22Rv1 (cell line): ENCODE measurements around the gene LSAMP.

Source experiments
- ZFX ChIP-seq: fragments of 450-650 bp; IDR thresholded peaks from 2 replicates; pipeline ENCODE4 v1.6.1; 2017; ENCODE audit warnings: antibody characterized with exemption, borderline replicate concordance
- TF ChIP-seq, protein P1 (sequence below): fragments of 450-650 bp; IDR thresholded peaks from 2 replicates; pipeline ENCODE4 v1.5.1; 2017; ENCODE audit warnings: mild to moderate bottlenecking

DNA sequence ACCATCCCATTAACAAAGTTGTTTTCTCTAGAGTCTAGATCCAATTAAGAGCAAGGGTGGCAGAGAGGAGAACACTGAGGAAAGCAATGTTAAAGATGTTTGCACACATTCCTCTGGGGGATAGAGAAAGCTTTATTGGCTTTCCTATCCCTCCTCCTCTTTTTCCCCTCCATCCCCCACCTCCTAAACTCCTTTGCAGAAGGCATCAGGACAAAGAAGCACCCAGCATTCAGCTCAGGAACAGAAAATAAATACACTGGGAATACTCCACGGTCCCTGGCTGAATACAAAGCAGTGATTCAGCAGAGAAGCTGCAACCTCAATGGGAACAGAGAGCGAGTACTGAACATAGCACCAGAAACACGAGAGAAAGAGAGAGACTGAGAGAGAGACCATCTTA is 21.9 kb downstream of the LSAMP start:
- TF ChIP-seq, protein P1, sequence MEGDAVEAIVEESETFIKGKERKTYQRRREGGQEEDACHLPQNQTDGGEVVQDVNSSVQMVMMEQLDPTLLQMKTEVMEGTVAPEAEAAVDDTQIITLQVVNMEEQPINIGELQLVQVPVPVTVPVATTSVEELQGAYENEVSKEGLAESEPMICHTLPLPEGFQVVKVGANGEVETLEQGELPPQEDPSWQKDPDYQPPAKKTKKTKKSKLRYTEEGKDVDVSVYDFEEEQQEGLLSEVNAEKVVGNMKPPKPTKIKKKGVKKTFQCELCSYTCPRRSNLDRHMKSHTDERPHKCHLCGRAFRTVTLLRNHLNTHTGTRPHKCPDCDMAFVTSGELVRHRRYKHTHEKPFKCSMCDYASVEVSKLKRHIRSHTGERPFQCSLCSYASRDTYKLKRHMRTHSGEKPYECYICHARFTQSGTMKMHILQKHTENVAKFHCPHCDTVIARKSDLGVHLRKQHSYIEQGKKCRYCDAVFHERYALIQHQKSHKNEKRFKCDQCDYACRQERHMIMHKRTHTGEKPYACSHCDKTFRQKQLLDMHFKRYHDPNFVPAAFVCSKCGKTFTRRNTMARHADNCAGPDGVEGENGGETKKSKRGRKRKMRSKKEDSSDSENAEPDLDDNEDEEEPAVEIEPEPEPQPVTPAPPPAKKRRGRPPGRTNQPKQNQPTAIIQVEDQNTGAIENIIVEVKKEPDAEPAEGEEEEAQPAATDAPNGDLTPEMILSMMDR, result no peak
- no peak for TF ChIP-seq ZFX
